Sigmoid colon (tissue), 4 donors: ENCODE data around the gene TMEM167B.

Source experiments
- POLR2A ChIP-seq, 2 donors: fragments of 450-650 bp; IDR thresholded peaks; one replicate each; pipeline ENCODE4 v1.6.1; 2016; ENCODE audit warnings: antibody characterized with exemption in 2 of 2, mild to moderate bottlenecking in 2 of 2, moderate library complexity in 2 of 2
- POLR2AphosphoS5 ChIP-seq, 4 donors: sonication (generic); formaldehyde crosslinking; IDR thresholded peaks; one replicate each; pipeline ENCODE4 v1.6.1; 2017; ENCODE audit warnings: antibody characterized with exemption in 4 of 4
- TF ChIP-seq, protein P1 (sequence below), 4 experiments: fragments of 450-650 bp in 3 of 4; fragments of 200-600 bp in 1 of 4; IDR thresholded peaks; one replicate each; pipeline ENCODE4 v1.5.1; 2016 to 2019; ENCODE audit warnings: antibody characterized with exemption in 4 of 4, mild to moderate bottlenecking in 3 of 4, moderate library complexity in 2 of 4

DNA sequence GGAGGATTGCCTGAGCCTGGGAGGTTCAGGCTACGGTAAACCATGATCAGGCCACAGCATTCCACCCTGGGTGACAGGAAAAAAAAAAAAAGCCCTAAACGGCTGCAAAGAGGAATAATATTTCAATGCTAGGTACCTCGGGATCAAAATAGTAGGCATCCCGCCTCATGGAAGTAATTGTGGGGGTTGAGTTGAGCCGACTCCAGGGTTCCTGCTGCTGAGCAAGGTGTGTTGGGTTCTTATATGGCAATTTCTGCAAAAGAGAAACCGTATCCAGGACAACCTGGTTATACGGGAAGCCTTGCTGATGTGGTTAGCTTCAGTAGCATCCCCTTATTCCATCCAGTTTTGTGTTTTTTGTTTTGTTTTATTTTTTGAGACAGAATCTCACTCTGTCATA, 17.2 kb downstream of the TMEM167B start:
- TF ChIP-seq, protein P1, sequence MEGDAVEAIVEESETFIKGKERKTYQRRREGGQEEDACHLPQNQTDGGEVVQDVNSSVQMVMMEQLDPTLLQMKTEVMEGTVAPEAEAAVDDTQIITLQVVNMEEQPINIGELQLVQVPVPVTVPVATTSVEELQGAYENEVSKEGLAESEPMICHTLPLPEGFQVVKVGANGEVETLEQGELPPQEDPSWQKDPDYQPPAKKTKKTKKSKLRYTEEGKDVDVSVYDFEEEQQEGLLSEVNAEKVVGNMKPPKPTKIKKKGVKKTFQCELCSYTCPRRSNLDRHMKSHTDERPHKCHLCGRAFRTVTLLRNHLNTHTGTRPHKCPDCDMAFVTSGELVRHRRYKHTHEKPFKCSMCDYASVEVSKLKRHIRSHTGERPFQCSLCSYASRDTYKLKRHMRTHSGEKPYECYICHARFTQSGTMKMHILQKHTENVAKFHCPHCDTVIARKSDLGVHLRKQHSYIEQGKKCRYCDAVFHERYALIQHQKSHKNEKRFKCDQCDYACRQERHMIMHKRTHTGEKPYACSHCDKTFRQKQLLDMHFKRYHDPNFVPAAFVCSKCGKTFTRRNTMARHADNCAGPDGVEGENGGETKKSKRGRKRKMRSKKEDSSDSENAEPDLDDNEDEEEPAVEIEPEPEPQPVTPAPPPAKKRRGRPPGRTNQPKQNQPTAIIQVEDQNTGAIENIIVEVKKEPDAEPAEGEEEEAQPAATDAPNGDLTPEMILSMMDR (IDR thresholded peaks at IDR 0.05) = no peak
- TF ChIP-seq POLR2AphosphoS5 (IDR thresholded peaks at IDR 0.05) (no peak), POLR2A (IDR thresholded peaks at IDR 0.05) (no peak)
